ENCODE results near the gene CACNB2. TPM values are rescaled to one million over a fixed set of nuclear protein-coding genes. Genes with fewer than 3 reads are reported as not detected.
A peak's percentile ranks its signal among the peaks of the same experiment; 100 is the strongest.
"Not testable (repeated sequence)": the region's sequence is repeated elsewhere in the genome, so short reads cannot be mapped to it uniquely, and the experiment has no call there.

CACNB2 gene
- total and polyA plus RNA-seq, 2 donors (not counting 3 experiments of a cell fraction or from before 2014, with no cell fraction given): not detected

GRCh38 chr10:18583575-18584270 lies 443.5 kb downstream of the CACNB2 start:
- H3K4me1 ChIP-seq (ENCODE audit: control insufficient read depth, extremely low read depth, insufficient read depth, low read length): no peaks in the 10 kb centered on the region
- H3K9me3 ChIP-seq (replicated peaks; ENCODE audit: control insufficient read depth, insufficient read depth, low read length): no peaks in the 10 kb centered on the region
- intact Hi-C loops (cut with micrococcal nuclease): no loop called here
- no peak overlapping the region for H2AFZ ChIP-seq (ENCODE audit: low read depth, low read length)
- no peak overlapping the region for H3K27ac ChIP-seq (ENCODE audit: insufficient read depth, low read depth, low read length)
- dilution Hi-C loops (cut with MboI; ENCODE audit: extremely low pct_ligation_motif_present, low sequenced_read_pairs): no loop called here
- H3K79me2 ChIP-seq (ENCODE audit: control insufficient read depth, insufficient read depth, low read length): no peaks in the 10 kb centered on the region
- BruUV-seq (replicated peaks): no TSS peak
- H3K27me3 ChIP-seq (ENCODE audit: control insufficient read depth in 2 of 2, insufficient read depth in 2 of 2, low read length in 2 of 2): no peaks in the 10 kb centered on the region
- H3K9me1 ChIP-seq (replicated peaks; ENCODE audit: control insufficient read depth, extremely low read depth, insufficient read depth, low read length): no peaks in the 10 kb centered on the region
- no peak overlapping the region for H3K4me3 ChIP-seq (replicated peaks in 1 of 3; ENCODE audit: insufficient read depth in 1 of 3, low read depth in 1 of 3, low read length in 3 of 3)
- ChIA-PET CTCF (no interaction called here), POLR2A (no interaction called here)
- H4K20me1 ChIP-seq (replicated peaks; ENCODE audit: control insufficient read depth, extremely low read depth, insufficient read depth, low read length): no peaks in the 10 kb centered on the region
- H3K36me3 ChIP-seq (ENCODE audit: control insufficient read depth in 2 of 2, extremely low read depth in 1 of 2, insufficient read depth in 2 of 2, low read length in 2 of 2): no peaks in the 10 kb centered on the region
- peak; percentile 7 for DNase-seq (ENCODE audit: low read depth, low spot score)
- FAIRE-seq: peak; percentile 31
- no peak overlapping the region for H3K4me2 ChIP-seq (ENCODE audit: insufficient read depth, low read length)
- peak in 1 of 2 donors; percentile 25 for TF ChIP-seq CTCF (IDR thresholded peaks at IDR 0.05; ENCODE audit: extremely low read depth in 1 of 2, insufficient read depth in 1 of 2, low read depth in 1 of 2, low read length in 2 of 2)
- no peak for TF ChIP-seq JUN (IDR thresholded peaks at IDR 0.05; ENCODE audit: borderline replicate concordance, insufficient read depth, insufficient read length, low read depth)
- TF ChIP-seq EZH2 (IDR thresholded peaks at IDR 0.05; ENCODE audit: borderline replicate concordance, low read depth, low read length, severe bottlenecking): no peak
- TF ChIP-seq GATA2 (IDR thresholded peaks at IDR 0.05; ENCODE audit: insufficient read depth, insufficient read length, low read depth, low read length): no peak
- no peak overlapping the region for H3K9ac ChIP-seq (replicated peaks; ENCODE audit: extremely low read depth, insufficient read depth, low read length)

- H3K79me2 ChIP-seq (ENCODE audit: control insufficient read depth, insufficient read depth, low read length); dilution Hi-C loops (cut with MboI; ENCODE audit: extremely low pct_ligation_motif_present, low sequenced_read_pairs); H3K9ac ChIP-seq (replicated peaks; ENCODE audit: extremely low read depth, insufficient read depth, low read length); intact Hi-C loops (cut with micrococcal nuclease); H3K27me3 ChIP-seq (ENCODE audit: control insufficient read depth in 2 of 2, insufficient read depth in 2 of 2, low read length in 2 of 2); H2AFZ ChIP-seq (ENCODE audit: low read depth, low read length); BruUV-seq (replicated peaks); H3K9me3 ChIP-seq (replicated peaks; ENCODE audit: control insufficient read depth, insufficient read depth, low read length); H4K20me1 ChIP-seq (replicated peaks; ENCODE audit: control insufficient read depth, extremely low read depth, insufficient read depth, low read length); CTCF ChIA-PET; DNase-seq (ENCODE audit: low read depth, low spot score); POLR2A ChIA-PET; H3K4me1 ChIP-seq (ENCODE audit: control insufficient read depth, extremely low read depth, insufficient read depth, low read length); H3K27ac ChIP-seq (ENCODE audit: insufficient read depth, low read depth, low read length); FAIRE-seq; H3K4me3 ChIP-seq (replicated peaks in 1 of 3; ENCODE audit: insufficient read depth in 1 of 3, low read depth in 1 of 3, low read length in 3 of 3); H3K36me3 ChIP-seq (ENCODE audit: control insufficient read depth in 2 of 2, extremely low read depth in 1 of 2, insufficient read depth in 2 of 2, low read length in 2 of 2); H3K9me1 ChIP-seq (replicated peaks; ENCODE audit: control insufficient read depth, extremely low read depth, insufficient read depth, low read length); H3K4me2 ChIP-seq (ENCODE audit: insufficient read depth, low read length): not testable (repeated sequence)
Measured at GRCh38 chr10:18586637-18587036, 446.4 kb downstream of the CACNB2 start.

- H3K27me3 ChIP-seq (ENCODE audit: control insufficient read depth in 2 of 2, insufficient read depth in 2 of 2, low read length in 2 of 2); dilution Hi-C loops (cut with MboI; ENCODE audit: extremely low pct_ligation_motif_present, low sequenced_read_pairs); H4K20me1 ChIP-seq (replicated peaks; ENCODE audit: control insufficient read depth, extremely low read depth, insufficient read depth, low read length); H3K9ac ChIP-seq (replicated peaks; ENCODE audit: extremely low read depth, insufficient read depth, low read length); H2AFZ ChIP-seq (ENCODE audit: low read depth, low read length); CTCF ChIA-PET; BruUV-seq (replicated peaks); FAIRE-seq; H3K9me1 ChIP-seq (replicated peaks; ENCODE audit: control insufficient read depth, extremely low read depth, insufficient read depth, low read length); H3K4me1 ChIP-seq (ENCODE audit: control insufficient read depth, extremely low read depth, insufficient read depth, low read length); H3K9me3 ChIP-seq (replicated peaks; ENCODE audit: control insufficient read depth, insufficient read depth, low read length); H3K36me3 ChIP-seq (ENCODE audit: control insufficient read depth in 2 of 2, extremely low read depth in 1 of 2, insufficient read depth in 2 of 2, low read length in 2 of 2); H3K27ac ChIP-seq (ENCODE audit: insufficient read depth, low read depth, low read length); H3K79me2 ChIP-seq (ENCODE audit: control insufficient read depth, insufficient read depth, low read length); H3K4me3 ChIP-seq (replicated peaks in 1 of 3; ENCODE audit: insufficient read depth in 1 of 3, low read depth in 1 of 3, low read length in 3 of 3); intact Hi-C loops (cut with micrococcal nuclease); DNase-seq (ENCODE audit: low read depth, low spot score); H3K4me2 ChIP-seq (ENCODE audit: insufficient read depth, low read length); POLR2A ChIA-PET: not testable (repeated sequence)
Measured at GRCh38 chr10:18591141-18591540, 450.9 kb downstream of the CACNB2 start.

Measured in endothelial cell of umbilical vein (primary cell).